ENCODE data around the gene RPSA. TPM values are rescaled to one million over a fixed set of nuclear protein-coding genes. Genes with fewer than 3 reads are reported as not detected.

RPSA gene
- total and polyA plus RNA-seq, 9 of the 15 experiments (the other 6 are each of a cell fraction or from before 2014, with no cell fraction given) = 2,290 to 4,272 (median 2,730) TPM

GRCh38 chr3:39406368-39407258, at the start of gene RPSA (continued):
- TF ChIP-seq BDP1 (IDR thresholded peaks at IDR 0.05; ENCODE audit: insufficient read depth, insufficient read length) (no peak), SOX6 (IDR thresholded peaks at IDR 0.05) (peak; percentile 69), RHOXF2B (CRISPR knock-in tag; conservative IDR thresholded peaks at IDR 0.05) (no peak), CBFA2T3 (IDR thresholded peaks at IDR 0.05) (peak; percentile 15; the same call in 1 of the 2 replicates), RNF2 (IDR thresholded peaks at IDR 0.05) (peak; percentile 83), ZFP36 (IDR thresholded peaks at IDR 0.05; ENCODE audit: low read depth, low read length, partially characterized antibody) (no peak), ZNF318 (IDR thresholded peaks at IDR 0.05; ENCODE audit: borderline replicate concordance in 1 of 2, low read depth in 1 of 2) (no peak; a peak in 1 of 4 replicates), ZNF12 (CRISPR knock-in tag; IDR thresholded peaks at IDR 0.05) (no peak; the same call in 1 of the 2 replicates), NR2F6 (CRISPR knock-in tag; IDR thresholded peaks at IDR 0.05) (no peak), ATF7 (IDR thresholded peaks at IDR 0.05) (peak; percentile 93), PCBP1 (IDR thresholded peaks at IDR 0.05; ENCODE audit: low read depth, low read length, poor library complexity, severe bottlenecking) (peak; percentile 99), TCF7L2 (IDR thresholded peaks at IDR 0.05; ENCODE audit: low read depth, low read length) (no peak), TCF3 (CRISPR knock-in tag; IDR thresholded peaks at IDR 0.05) (no peak; the same call in none of the 2 replicates), MYBL2 (IDR thresholded peaks at IDR 0.05; ENCODE audit: low read depth) (no peak), MYBL2 (CRISPR knock-in tag; IDR thresholded peaks at IDR 0.05; ENCODE audit: borderline replicate concordance) (no peak), ZZZ3 (IDR thresholded peaks at IDR 0.05) (peak; percentile 97), SMARCE1 (IDR thresholded peaks at IDR 0.05) (no peak), PTBP1 (IDR thresholded peaks at IDR 0.05; ENCODE audit: low read depth, low read length) (peak; percentile 91), POLR3G (IDR thresholded peaks at IDR 0.05; ENCODE audit: extremely low read depth, insufficient read length, insufficient replicate concordance) (no peak), DDX20 (tag; IDR thresholded peaks at IDR 0.05; ENCODE audit: low read depth) (no peak), HMGN3 (IDR thresholded peaks at IDR 0.05; ENCODE audit: borderline replicate concordance, extremely low read depth, insufficient read length, low read depth, low read length) (peak; percentile 72), SREBF2 (CRISPR knock-in tag; IDR thresholded peaks at IDR 0.05) (no peak; the same call in 1 of the 2 replicates)
